GM13976 (cell line): Measurements from ENCODE around the gene TMEM240.
"Not testable (repeated sequence)": the region's sequence is repeated elsewhere in the genome, so short reads cannot be mapped to it uniquely, and the experiment has no call there.

Experiments
- DNase-seq: peaks from one replicate; pipeline ENCODE4 v3.0.0; 2012; ENCODE audit warnings: low spot score
- in situ Hi-C: fragments of 300-500 bp; cut with MboI; formaldehyde crosslinking; loops from one replicate; pipeline ENCODE4 v1.12.0; 2022; ENCODE audit warnings: low sequenced_read_pairs, mixed read lengths, inconsistent platforms; ENCODE audit not compliant: unreplicated experiment
- TF ChIP-seq, protein P1 (sequence below): IDR thresholded peaks from 2 replicates; pipeline ENCODE4 v1.5.1; 2012; ENCODE audit warnings: borderline replicate concordance, mild to moderate bottlenecking; ENCODE audit not compliant: insufficient read depth; ENCODE audit errors: extremely low read depth, missing control alignments, control extremely low read depth

Gene TMEM240

DNA sequence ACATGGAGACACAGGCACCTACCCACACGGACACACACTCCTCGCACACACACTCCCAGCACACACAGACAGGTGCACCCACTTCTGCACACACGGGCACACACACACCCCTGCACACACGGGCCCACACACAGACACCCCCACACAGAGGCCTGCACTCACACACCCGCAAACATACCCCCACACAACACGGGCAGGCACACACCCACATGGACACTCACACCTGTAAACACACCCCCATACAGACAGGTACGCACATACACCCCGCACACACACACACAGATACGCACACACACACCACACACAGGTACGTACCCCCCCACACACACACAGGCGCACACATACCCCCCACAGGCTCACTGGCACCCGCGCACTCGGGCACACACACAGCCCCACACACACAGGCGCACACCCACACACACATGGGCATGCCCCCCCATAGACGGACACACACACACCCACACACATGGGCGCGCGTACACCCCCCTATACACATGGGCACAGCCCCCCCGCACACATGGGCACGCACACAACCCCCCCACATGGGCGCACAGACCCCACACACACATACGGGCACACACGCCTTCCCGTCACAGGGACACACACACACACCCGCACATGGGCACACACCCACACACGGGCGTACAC lies 22.3 kb downstream of the TMEM240 start:
- TF ChIP-seq, protein P1, sequence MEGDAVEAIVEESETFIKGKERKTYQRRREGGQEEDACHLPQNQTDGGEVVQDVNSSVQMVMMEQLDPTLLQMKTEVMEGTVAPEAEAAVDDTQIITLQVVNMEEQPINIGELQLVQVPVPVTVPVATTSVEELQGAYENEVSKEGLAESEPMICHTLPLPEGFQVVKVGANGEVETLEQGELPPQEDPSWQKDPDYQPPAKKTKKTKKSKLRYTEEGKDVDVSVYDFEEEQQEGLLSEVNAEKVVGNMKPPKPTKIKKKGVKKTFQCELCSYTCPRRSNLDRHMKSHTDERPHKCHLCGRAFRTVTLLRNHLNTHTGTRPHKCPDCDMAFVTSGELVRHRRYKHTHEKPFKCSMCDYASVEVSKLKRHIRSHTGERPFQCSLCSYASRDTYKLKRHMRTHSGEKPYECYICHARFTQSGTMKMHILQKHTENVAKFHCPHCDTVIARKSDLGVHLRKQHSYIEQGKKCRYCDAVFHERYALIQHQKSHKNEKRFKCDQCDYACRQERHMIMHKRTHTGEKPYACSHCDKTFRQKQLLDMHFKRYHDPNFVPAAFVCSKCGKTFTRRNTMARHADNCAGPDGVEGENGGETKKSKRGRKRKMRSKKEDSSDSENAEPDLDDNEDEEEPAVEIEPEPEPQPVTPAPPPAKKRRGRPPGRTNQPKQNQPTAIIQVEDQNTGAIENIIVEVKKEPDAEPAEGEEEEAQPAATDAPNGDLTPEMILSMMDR: no peak
- in situ Hi-C loops: no loop called here

DNA sequence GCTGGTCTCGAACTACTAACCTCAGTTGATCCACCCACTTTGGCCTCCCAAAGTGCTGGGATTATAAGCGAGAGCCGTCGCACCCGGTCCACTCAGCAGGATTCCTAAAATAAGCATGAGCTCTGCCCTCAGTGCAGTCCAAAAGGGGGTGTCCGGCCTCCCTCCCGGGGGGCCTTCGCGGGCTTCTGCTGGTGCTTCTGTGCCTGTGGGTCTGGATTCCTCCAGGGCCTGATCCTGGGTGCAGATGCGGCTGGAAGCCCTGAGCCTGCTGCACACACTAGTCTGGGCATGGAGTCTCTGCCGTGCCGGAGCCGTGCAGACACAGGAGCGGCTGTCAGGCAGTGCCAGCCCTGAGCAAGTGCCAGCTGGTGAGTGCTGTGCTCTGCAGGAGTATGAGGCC lies 23.5 kb downstream of the TMEM240 start:
- DNase-seq, in situ Hi-C loops: not testable (repeated sequence)

More for the DNA sequence above, 22.3 kb downstream of the TMEM240 start:
- DNase-seq: no peak

DNA sequence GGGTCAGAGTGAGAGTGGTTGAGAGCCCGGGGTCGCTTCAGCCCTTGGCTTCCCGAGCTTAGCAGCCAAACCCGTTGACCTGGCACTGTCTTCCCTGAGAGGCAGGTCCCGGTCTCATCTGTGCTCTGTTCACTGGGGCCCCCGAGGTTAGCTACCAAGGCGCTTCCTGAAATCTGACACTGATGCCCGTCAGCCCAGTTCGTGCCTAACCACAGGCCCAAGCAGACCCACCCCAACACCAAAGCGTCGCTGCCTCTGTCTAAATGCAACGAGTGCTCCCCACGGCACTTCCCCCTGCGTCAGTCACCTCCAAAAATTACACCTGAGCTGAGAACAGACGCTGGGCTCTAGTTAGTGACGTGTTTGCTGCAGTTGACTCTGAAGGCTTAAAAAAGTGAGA lies 26.0 kb downstream of the TMEM240 start:
- in situ Hi-C loops, DNase-seq: not testable (repeated sequence)

DNA sequence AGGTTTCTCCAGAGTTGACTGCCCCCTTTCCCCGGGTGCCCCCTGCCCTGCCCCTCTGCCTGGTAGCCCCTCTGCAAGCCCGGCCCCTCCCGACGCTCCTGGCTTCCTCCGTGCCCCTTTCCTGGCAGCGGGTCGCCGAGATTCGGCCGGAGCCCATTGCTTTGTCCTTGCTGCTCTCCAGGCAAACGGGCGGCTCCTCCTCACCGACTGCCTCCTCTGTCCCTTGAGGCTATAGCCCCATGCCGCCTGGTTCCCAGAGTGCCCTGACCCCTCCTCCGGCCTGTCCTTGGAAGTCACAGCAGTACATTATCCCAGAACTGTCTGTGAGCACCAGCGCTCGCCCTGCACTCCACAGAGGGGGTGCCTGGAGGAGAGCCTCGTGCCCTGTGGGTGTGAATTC lies 26.7 kb downstream of the TMEM240 start:
- DNase-seq, in situ Hi-C loops: not testable (repeated sequence)

DNA sequence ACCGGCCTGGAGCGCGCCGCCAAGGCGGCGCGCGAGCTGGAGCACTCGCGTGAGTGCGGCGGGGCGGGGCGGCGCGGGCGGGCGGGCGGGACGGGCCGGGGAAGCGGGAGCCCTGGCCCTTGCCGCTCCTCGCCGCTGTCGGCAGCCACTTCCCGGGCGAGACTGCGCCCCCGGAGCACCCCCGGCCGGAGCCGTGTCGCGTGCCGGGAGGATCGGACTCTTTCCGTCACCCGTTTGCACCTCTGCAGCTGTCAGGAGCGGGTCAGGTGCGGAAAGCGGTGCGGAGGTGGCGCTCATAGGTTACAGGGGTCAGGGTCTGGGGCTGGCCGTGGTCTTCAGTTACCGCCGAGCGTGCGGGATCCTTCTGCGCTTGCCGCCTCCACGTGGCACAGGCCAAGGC lies 28.0 kb downstream of the TMEM240 start:
- in situ Hi-C loops: not testable (repeated sequence)

DNA sequence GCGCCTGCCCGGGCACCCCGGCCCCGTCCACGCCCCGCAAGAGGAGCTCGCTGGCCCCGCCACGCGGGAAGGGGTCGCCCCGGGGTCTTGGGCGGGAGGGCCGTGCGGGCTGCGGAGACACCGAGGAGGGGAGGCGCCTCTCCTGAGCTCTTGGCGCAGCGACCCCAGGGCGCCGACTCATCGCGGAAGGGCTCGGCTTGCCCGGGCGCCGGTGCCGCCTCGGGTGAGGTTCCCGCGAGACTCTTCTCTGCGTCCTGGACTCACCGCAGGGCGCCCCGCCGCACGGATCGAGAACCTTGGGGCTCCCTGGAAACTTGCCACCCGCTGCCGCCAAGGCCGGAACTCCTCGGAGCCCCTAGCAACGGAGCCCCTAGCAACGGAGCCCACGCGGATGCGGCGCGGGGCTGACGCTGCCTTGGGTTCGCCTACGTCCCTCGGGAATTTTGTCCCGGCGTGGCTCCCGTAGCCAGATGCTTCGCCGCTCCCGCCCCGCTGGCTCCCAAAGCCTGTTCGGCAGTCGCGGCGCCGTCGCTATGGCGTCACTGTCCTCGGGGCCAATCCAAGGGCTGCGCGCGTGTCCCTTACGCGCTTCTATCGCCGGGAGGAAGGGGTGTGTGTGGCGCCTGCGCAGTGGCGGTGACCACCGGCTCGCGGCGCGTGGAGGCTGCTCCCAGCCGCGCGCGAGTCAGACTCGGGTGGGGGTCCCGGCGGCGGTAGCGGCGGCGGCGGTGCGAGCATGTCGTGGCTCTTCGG lies 28.7 kb downstream of the TMEM240 start, which contains the start of gene ATAD3A:
Gene ATAD3A (plus strand): TSS at position 630 of the 753 bp plus-strand sequence. CDS start 107 bp downstream, at position 737.
- in situ Hi-C loops: no loop called here
- peak; percentile 99 for DNase-seq
- TF ChIP-seq, protein P1: no peak

More for the DNA sequence above, 28.0 kb downstream of the TMEM240 start:
- DNase-seq: not testable (repeated sequence)

DNA sequence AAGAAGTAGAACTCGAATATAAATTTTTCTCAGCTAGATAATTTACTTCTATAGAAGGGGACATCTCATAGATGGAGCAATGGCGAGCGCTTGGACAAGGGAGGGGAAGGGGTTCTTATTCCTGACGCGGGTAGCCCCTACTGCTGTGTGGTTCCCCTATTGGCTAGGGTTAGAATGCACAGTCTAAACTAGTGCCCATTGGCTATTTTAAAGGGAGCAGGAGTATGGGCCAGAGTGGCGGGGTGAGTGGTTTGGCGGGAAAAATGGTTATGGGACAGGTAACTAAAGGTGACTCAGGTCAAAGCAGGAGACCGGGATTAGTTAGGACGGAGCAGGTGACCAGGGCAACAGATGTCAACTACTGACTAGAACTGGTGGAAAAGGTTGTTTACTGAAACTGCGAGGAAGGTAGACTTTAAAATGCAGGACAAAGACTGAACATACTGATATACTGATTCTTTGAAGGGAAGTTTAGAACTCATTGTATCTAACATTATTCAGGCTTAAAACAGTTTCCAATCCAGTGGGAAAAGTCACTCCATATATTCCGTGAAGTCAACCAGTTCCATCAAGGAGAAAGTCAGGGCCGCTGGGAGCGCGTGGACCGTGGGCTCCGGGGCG lies 29.4 kb downstream of the TMEM240 start:
- TF ChIP-seq, protein P1: no peak
- DNase-seq: no peak
- in situ Hi-C loops: no loop called here

DNA sequence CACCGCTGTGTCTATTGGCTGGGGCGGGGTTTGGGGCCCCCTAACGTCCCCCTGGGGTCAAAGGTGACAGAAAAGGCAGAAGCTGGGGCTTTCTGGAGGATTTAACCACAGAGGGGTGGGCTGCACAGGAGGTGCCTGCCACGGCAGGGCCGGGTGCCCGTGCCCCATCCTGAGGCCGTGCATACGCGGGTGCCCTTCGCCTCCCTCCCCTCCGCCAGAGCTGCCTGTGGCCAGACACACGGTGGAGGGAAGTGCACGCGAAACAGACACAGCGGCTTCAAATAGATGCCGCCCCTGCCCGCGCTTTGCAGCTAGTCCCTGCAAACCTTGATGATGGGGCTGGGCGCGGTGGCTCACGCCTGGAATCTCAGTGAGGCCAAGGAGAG lies 31.0 kb downstream of the TMEM240 start:
- in situ Hi-C loops, DNase-seq: not testable (repeated sequence)

DNA sequence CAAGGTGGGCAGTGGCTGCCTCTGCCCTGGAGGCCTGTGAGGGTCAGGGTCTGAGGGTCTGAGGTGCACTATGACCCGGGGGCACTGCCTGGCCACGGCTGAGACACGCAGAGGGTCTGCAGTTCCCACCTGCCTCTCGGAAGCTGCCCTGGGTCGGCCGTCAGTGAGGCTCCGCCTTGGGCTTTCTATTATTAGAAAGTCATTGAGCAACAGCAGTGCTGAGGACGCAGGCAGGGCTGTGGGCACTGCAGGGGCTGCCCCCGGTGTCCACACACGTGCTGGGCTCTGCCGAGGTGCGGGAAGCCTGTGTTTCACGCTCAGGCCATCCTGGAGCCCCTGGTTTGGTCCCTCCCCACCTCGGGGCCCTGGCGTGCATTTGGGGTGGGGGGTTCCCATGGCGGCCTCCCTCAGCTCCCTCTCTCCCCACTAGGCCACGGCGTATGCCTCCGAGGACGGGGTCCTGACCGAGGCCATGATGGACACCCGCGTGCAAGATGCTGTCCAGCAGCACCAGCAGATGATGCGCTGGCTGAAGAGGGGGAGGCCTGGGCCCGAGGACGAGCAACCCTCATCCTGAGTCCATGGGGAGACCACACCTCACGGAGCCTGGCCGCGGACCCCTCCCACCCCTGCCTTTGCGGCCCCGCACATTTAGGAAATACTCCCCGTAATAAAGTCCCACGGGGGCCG lies 31.5 kb downstream of the TMEM240 start:
- DNase-seq, in situ Hi-C loops: not testable (repeated sequence)
